Raji (cell line): Measurements from ENCODE around the gene SMIM29.

ENCODE experiments used
- POLR2A ChIP-seq: IDR thresholded peaks from 2 replicates; pipeline ENCODE4 v1.6.1; 2011; ENCODE audit warnings: low read depth, low read length, control low read depth; ENCODE audit not compliant: insufficient read depth

Gene SMIM29

GRCh38 chr6:34274129-34274528, 25.3 kb upstream of the SMIM29 start:
- no peak for TF ChIP-seq POLR2A

GRCh38 chr6:34273242-34273805, 24.5 kb upstream of the SMIM29 start:
- TF ChIP-seq POLR2A: no peak

GRCh38 chr6:34272013-34272926, 23.5 kb upstream of the SMIM29 start:
- no peak for TF ChIP-seq POLR2A

- TF ChIP-seq POLR2A: no peak
These were observed 18.9 kb upstream of the SMIM29 start for GRCh38 chr6:34267746-34268145.

- TF ChIP-seq POLR2A: no peak
These were observed 11.9 kb upstream of the SMIM29 start for GRCh38 chr6:34260576-34261267.

GRCh38 chr6:34259529-34260069, 10.8 kb upstream of the SMIM29 start:
- no peak for TF ChIP-seq POLR2A

- TF ChIP-seq POLR2A: no peak
These were observed 859 bp upstream of the SMIM29 start for GRCh38 chr6:34249469-34250261.

- no peak for TF ChIP-seq POLR2A
These were observed 544 bp downstream of the SMIM29 start for GRCh38 chr6:34248198-34248726.

- TF ChIP-seq POLR2A: no peak
These were observed 1.2 kb downstream of the SMIM29 start for GRCh38 chr6:34247481-34248197.

- TF ChIP-seq POLR2A: peak; percentile 59
These were observed 2.0 kb downstream of the SMIM29 start for GRCh38 chr6:34246563-34247391.

GRCh38 chr6:34246249-34246562, 2.6 kb downstream of the SMIM29 start:
- TF ChIP-seq POLR2A: no peak

GRCh38 chr6:34243901-34244884, 4.6 kb downstream of the SMIM29 start:
- no peak for TF ChIP-seq POLR2A

GRCh38 chr6:34243131-34243771, 5.6 kb downstream of the SMIM29 start:
- TF ChIP-seq POLR2A: no peak
